A673 (cell line): ENCODE data around the gene FITM1. TPM values are rescaled to one million over a fixed set of nuclear protein-coding genes. Genes with fewer than 3 reads are reported as not detected.

ENCODE experiments used
- BruUV-seq: library from RNA; stranded (reverse); fragments of 400-500 nt; replicated peaks from 2 replicates; lab custom pipeline; 2021; lab: Mats Ljungman, UMichigan
- CTCF ChIA-PET: fragments of 300-600 bp; sonication (Branson Sonifier 250); formaldehyde crosslinking; loops from one replicate; lab custom pipeline; 2022; ENCODE audit warnings: antibody characterized with exemption; lab: Charles Lee
- POLR2A ChIA-PET: fragments of 300-600 bp; sonication (Branson Sonifier 250); formaldehyde crosslinking; loops from one replicate; lab custom pipeline; 2022; ENCODE audit warnings: antibody characterized with exemption; ENCODE audit not compliant: low non-redundant PET; lab: Charles Lee
- DNase-seq: peaks from one replicate; pipeline ENCODE4 v3.0.0-alpha.2; 2015; ENCODE audit warnings: low spot score
- H3K27ac ChIP-seq: fragments of 200-600 bp; sonication (generic); 2 replicates; pipeline ENCODE4 v1.5.1; 2016; ENCODE audit warnings: mixed run types, low read depth, mild to moderate bottlenecking, mixed read lengths, antibody characterized with exemption, low read length; ENCODE audit not compliant: poor library complexity, severe bottlenecking
- H3K27me3 ChIP-seq: fragments of 200-600 bp; sonication (generic); replicated peaks from 2 replicates; pipeline ENCODE4 v1.6.1; 2017; ENCODE audit warnings: mixed run types, low read depth, mild to moderate bottlenecking, mixed read lengths, antibody characterized with exemption, low read length; ENCODE audit not compliant: insufficient read depth, poor library complexity
- H3K36me3 ChIP-seq: fragments of 200-600 bp; sonication (generic); 2 replicates; pipeline ENCODE4 v1.6.1; 2016; ENCODE audit warnings: mixed run types, mild to moderate bottlenecking, mixed read lengths, antibody characterized with exemption, low read length; ENCODE audit not compliant: insufficient read depth, poor library complexity, severe bottlenecking
- H3K4me1 ChIP-seq: fragments of 200-600 bp; sonication (generic); 2 replicates; pipeline ENCODE4 v1.6.1; 2017; ENCODE audit warnings: mixed run types, mild to moderate bottlenecking, mixed read lengths, antibody characterized with exemption, low read length; ENCODE audit not compliant: insufficient read depth, poor library complexity, severe bottlenecking
- H3K4me3 ChIP-seq: fragments of 200-600 bp; sonication (generic); 2 replicates; pipeline ENCODE4 v1.5.1; 2016; ENCODE audit warnings: low read depth, mixed run types, mild to moderate bottlenecking, mixed read lengths, low read length; ENCODE audit not compliant: poor library complexity, severe bottlenecking
- H3K9me3 ChIP-seq: fragments of 200-600 bp; sonication (generic); 2 replicates; pipeline ENCODE4 v1.6.1; 2016; ENCODE audit warnings: mixed run types, low read depth, mild to moderate bottlenecking, mixed read lengths, antibody characterized with exemption, low read length; ENCODE audit not compliant: poor library complexity, severe bottlenecking
- EZH2 ChIP-seq: fragments of 200-600 bp; sonication (generic); IDR thresholded peaks from 2 replicates; pipeline ENCODE4 v1.6.1; 2017; ENCODE audit warnings: borderline replicate concordance, low read depth, mild to moderate bottlenecking, mixed read lengths, antibody characterized with exemption, low read length; ENCODE audit not compliant: poor library complexity, severe bottlenecking
- intact Hi-C: fragments of 100-400 bp; cut with micrococcal nuclease; formaldehyde crosslinking; loops from one replicate; pipeline ENCODE4 v1.10.0; 2022; ENCODE audit not compliant: unreplicated experiment
- total RNA-seq: library from RNA; stranded (reverse); gene quantifications from 2 replicates; pipeline ENCODE4 v1.2.3, GENCODE V29; 2021
- TF ChIP-seq, protein P1 (sequence below): fragments of 300-800, 200-600 bp; sonication (generic); conservative IDR thresholded peaks from 2 replicates; pipeline ENCODE4 v1.5.1; 2017; ENCODE audit warnings: low read depth, mild to moderate bottlenecking, antibody characterized with exemption, low read length, moderate library complexity, mixed read lengths

The FITM1 gene
- total RNA-seq, 1 experiment from 2014 or later, result not detected

DNA sequence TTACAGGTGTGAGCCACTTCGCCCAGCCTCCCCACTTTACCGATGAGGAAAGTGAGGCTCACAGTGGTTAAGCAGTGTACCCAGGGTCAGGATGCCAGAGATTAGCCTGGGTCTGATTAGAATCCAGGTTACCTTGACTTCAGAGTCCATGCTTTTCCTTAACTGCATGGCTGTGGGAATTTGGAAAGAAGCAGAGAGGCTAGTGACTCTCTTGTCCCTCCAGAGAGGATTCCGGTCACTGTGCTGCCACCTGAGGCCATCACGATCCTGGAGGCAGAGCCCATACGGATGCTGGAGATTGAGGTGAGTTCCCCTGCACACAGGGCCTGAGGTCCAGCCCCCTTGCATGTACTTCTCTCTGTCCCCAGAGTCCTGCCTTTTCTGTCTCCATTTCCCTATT is 46.1 kb downstream of the FITM1 start:
- H3K4me3 ChIP-seq, result no peak overlapping the region
- no peak for TF ChIP-seq EZH2
- BruUV-seq, result no TSS peak
- no peaks in the 10 kb centered on the region for H3K27me3 ChIP-seq
- intact Hi-C loops, result no loop called here
- CTCF ChIA-PET, result no interaction called here
- no peak for DNase-seq
- no peaks in the 10 kb centered on the region for H3K9me3 ChIP-seq
- H3K4me1 ChIP-seq, result no peaks in the 10 kb centered on the region
- peaks cover 28% of the 10 kb centered on the region for H3K36me3 ChIP-seq
- POLR2A ChIA-PET, result no interaction called here
- no peak overlapping the region for H3K27ac ChIP-seq

- Histone ChIP-seq H3K36me3 (peaks cover 28% of the 10 kb centered on the region), H3K4me3 (no peak overlapping the region), H3K9me3 (no peaks in the 10 kb centered on the region), H3K27ac (no peak overlapping the region), H3K27me3 (no peaks in the 10 kb centered on the region), H3K4me1 (no peaks in the 10 kb centered on the region)
- TF ChIP-seq, protein P1, sequence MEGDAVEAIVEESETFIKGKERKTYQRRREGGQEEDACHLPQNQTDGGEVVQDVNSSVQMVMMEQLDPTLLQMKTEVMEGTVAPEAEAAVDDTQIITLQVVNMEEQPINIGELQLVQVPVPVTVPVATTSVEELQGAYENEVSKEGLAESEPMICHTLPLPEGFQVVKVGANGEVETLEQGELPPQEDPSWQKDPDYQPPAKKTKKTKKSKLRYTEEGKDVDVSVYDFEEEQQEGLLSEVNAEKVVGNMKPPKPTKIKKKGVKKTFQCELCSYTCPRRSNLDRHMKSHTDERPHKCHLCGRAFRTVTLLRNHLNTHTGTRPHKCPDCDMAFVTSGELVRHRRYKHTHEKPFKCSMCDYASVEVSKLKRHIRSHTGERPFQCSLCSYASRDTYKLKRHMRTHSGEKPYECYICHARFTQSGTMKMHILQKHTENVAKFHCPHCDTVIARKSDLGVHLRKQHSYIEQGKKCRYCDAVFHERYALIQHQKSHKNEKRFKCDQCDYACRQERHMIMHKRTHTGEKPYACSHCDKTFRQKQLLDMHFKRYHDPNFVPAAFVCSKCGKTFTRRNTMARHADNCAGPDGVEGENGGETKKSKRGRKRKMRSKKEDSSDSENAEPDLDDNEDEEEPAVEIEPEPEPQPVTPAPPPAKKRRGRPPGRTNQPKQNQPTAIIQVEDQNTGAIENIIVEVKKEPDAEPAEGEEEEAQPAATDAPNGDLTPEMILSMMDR, result no peak
- no peak for TF ChIP-seq EZH2
- CTCF ChIA-PET, result no interaction called here
- POLR2A ChIA-PET, result no interaction called here
- DNase-seq, result no peak
- BruUV-seq, result no TSS peak
- intact Hi-C loops, result no loop called here
Observed at GRCh38 chr14:24177041-24177825, 46.8 kb downstream of the FITM1 start.

GRCh38 chr14:24177891-24178290 is 47.4 kb downstream of the FITM1 start:
- H3K9me3 ChIP-seq, result no peaks in the 10 kb centered on the region
- H3K36me3 ChIP-seq, result peaks cover 33% of the 10 kb centered on the region
- H3K4me3 ChIP-seq, result no peak overlapping the region
- TF ChIP-seq, protein P1, result no peak
- no peak for TF ChIP-seq EZH2
- no peaks in the 10 kb centered on the region for H3K27me3 ChIP-seq
- ChIA-PET POLR2A (no interaction called here), CTCF (no interaction called here)
- no TSS peak for BruUV-seq
- H3K4me1 ChIP-seq, result no peaks in the 10 kb centered on the region
- intact Hi-C loops, result no loop called here
- no peak for DNase-seq
- no peak overlapping the region for H3K27ac ChIP-seq
